Measurements from ENCODE around the gene P2RX5.
"Not testable (repeated sequence)": the region's sequence is repeated elsewhere in the genome, so short reads cannot be mapped to it uniquely, and the experiment has no call there.

Gene P2RX5

DNA sequence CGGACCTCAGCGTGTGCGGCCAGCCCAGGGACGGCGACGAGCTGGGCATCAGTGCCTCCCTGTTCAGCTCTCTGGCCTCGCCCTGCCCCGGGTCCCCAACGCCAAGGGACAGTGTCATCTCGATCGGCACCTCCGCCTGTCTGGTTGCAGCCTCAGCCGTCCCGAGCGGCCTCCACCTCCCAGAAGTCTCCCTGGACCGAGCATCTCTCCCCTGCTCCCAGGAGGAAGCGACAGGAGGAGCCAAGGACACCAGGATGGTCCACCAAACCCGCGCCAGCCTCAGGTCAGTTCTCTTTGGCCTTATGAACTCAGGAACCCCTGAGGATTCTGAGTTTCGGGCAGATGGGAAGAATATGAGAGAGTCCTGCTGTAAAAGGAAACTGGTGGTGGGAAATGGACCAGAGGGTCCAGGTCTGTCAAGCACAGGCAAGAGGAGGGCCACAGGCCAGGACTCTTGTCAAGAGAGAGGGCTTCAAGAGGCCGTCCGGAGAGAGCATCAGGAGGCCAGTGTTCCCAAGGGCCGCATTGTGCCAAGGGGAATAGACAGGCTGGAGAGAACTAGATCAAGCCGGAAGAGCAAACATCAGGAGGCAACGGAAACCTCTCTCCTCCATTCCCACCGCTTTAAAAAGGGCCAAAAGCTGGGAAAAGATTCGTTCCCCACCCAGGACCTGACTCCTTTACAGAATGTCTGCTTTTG is 28.6 kb upstream of the P2RX5 start:
- Mint-ChIP-seq H3K9me3 (no peaks in the 10 kb centered on the region), H3K27ac (no peak overlapping the region), H3K4me1 (ENCODE audit: low read depth in 2 of 2) (peaks cover 18 to 24% of the 10 kb centered on the region in 2 donors), H3K27me3 (no peaks in the 10 kb centered on the region), H3K4me3 (peak overlapping the region; percentile 69 to 87), H3K36me3 (ENCODE audit: insufficient read depth) (peaks cover 35% of the 10 kb centered on the region)
- DNase-seq, result no peak
- ATAC-seq (replicated peaks), result no peak

DNA sequence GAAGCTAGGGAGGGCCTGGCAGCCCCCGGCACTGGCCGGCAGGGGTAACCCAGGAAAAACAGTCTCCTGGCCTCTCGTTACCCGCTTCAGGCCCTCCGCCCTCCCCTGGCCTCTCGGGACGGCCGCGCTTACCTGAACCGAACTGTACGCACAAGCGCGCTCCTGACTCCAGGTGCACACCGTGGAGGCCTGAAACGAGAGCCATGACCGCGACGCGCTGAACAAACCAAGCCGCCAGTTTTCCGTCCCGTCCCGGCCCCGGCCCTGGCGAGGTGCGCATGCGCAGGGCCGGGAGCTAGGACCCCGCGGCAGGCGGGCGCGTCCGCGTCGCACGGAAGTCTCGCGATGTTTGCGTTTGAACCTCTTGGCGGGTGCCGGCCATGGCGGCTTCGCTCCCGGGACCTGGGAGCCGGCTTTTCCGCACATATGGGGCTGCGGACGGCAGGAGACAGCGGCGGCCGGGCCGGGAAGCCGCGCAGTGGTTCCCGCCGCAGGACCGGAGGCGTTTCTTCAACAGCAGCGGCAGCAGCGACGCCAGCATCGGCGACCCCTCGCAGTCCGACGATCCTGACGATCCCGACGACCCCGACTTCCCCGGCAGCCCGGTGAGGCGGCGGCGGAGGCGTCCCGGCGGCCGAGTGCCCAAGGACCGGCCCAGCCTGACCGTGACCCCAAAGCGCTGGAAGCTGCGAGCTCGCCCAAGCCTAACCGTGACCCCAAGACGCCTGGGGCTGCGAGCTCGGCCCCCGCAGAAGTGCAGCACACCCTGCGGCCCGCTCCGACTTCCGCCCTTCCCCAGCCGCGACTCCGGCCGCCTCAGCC is 27.8 kb upstream of the P2RX5 start, which contains the start of gene HASPIN:
TSS of gene HASPIN (plus strand) at position 348 of the 822 bp plus-strand sequence. CDS start at position 381, 33 bp downstream.
- H3K36me3 Mint-ChIP-seq (ENCODE audit: insufficient read depth), result peaks cover 39% of the 10 kb centered on the region
- no peaks in the 10 kb centered on the region for H3K27me3 Mint-ChIP-seq
- peak within 1 kb of the TSS; percentile 53 to 70 for H3K27ac Mint-ChIP-seq
- peaks cover 18 to 24% of the 10 kb centered on the region in 2 donors for H3K4me1 Mint-ChIP-seq (ENCODE audit: low read depth in 2 of 2)
- DNase-seq (peak; percentile 88 to 90 (median 90)), ATAC-seq (replicated peaks) (peak; percentile 95)
- peak within 1 kb of the TSS; percentile 69 to 87 for H3K4me3 Mint-ChIP-seq
- H3K9me3 Mint-ChIP-seq, result no peaks in the 10 kb centered on the region

DNA sequence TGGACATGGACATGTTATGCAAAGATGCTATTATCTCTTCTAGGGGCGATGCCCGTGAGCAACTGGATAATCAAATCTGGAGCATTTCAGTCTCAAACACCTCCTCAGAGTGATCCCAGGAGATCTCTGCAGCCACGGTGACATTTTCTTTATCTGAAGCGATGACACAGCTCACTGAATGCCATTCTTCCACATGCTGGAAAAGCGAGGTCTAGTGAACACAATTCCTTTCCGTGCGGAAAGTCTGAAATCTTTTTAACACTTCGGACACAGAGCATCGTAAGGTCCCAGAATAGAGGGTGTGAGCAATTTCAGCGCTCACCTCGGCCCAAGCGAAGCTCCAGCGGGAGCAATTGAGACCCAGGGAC is 27.2 kb upstream of the P2RX5 start:
- peak overlapping the region; percentile 69 to 87 for H3K4me3 Mint-ChIP-seq
- no peaks in the 10 kb centered on the region for H3K27me3 Mint-ChIP-seq
- H3K27ac Mint-ChIP-seq, result peak overlapping the region; percentile 53 to 70
- ATAC-seq (replicated peaks) (no peak), DNase-seq (no peak)
- H3K9me3 Mint-ChIP-seq, result no peaks in the 10 kb centered on the region
- H3K36me3 Mint-ChIP-seq (ENCODE audit: insufficient read depth), result peaks cover 44% of the 10 kb centered on the region
- H3K4me1 Mint-ChIP-seq (ENCODE audit: low read depth in 2 of 2), result peaks cover 18 to 24% of the 10 kb centered on the region in 2 donors

DNA sequence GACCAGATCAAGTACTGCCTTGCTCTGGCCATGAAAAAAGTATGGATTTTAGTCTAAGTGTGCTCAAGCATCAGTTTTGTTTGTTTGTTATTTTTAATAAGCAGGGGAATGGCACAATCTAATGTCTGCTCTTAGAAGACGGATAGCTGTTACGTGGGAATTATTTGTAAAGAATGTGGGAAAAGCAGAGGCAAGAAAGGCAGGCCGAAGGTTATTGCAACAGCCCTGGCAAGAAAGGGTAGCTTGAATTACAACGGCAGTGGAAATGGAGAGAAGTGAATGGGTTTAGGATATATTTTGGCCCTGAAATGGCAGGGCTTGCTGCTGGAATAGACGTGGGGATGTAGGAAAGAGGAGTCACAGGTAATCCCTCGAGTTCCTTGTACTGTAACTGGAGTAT is 26.8 kb upstream of the P2RX5 start:
- Mint-ChIP-seq H3K27me3 (no peaks in the 10 kb centered on the region), H3K9me3 (no peaks in the 10 kb centered on the region), H3K4me3 (peak overlapping the region; percentile 69 to 87), H3K4me1 (ENCODE audit: low read depth in 2 of 2) (peaks cover 20 to 25% of the 10 kb centered on the region in 2 donors), H3K27ac (peak overlapping the region; percentile 53 to 70), H3K36me3 (ENCODE audit: insufficient read depth) (peaks cover 49% of the 10 kb centered on the region)
- DNase-seq (no peak), ATAC-seq (replicated peaks) (no peak)

DNA sequence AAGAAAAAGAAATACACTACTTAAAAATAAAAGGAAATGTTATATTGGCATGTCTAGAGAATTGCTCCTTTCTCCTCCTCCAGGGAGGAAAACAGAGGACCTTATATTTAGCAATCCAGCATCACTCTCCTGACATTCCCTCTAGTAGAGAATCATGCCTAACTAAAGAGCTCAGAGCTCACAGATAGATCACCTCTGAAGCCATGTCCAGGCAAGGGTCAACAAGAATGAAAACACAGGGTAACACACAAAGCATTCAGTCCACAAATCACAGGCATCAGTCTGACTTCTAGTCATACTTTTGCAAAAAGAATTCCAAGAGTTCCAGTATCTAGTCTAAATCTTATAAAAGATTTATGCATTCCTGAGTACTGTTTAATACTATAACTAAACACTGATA is 23.3 kb upstream of the P2RX5 start:
- Mint-ChIP-seq H3K36me3 (ENCODE audit: insufficient read depth) (peaks cover 73% of the 10 kb centered on the region), H3K27me3 (no peaks in the 10 kb centered on the region), H3K4me3 (no peak overlapping the region), H3K27ac (no peak overlapping the region), H3K9me3 (no peaks in the 10 kb centered on the region), H3K4me1 (ENCODE audit: low read depth in 2 of 2) (peaks cover 20 to 31% of the 10 kb centered on the region in 2 donors)
- DNase-seq (no peak), ATAC-seq (replicated peaks) (no peak)

DNA sequence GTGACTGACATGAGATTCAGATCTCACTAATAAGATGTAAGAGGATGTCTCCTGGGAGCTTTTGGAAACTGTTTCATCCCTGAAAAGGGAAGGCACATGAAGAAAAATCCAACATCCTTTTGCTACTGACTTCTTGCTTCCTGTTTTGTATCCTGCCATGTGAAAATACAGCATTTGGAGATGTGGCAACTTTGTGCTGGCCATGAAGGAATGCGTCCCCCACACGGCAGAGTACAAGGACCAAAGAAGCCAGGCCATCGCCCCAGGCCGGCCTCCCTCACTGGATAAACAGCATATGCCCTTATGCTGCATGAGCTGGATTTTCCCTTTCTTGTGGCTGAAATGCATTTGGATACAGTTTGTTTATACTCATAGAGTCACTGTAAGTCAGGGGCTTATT is 22.2 kb upstream of the P2RX5 start:
- no peaks in the 10 kb centered on the region for H3K27me3 Mint-ChIP-seq
- DNase-seq (no peak), ATAC-seq (replicated peaks) (no peak)
- H3K9me3 Mint-ChIP-seq, result no peaks in the 10 kb centered on the region
- H3K4me1 Mint-ChIP-seq (ENCODE audit: low read depth in 2 of 2), result peaks cover 22 to 33% of the 10 kb centered on the region in 2 donors
- H3K4me3 Mint-ChIP-seq, result no peak overlapping the region
- no peak overlapping the region for H3K27ac Mint-ChIP-seq
- H3K36me3 Mint-ChIP-seq (ENCODE audit: insufficient read depth), result peaks cover 70% of the 10 kb centered on the region

DNA sequence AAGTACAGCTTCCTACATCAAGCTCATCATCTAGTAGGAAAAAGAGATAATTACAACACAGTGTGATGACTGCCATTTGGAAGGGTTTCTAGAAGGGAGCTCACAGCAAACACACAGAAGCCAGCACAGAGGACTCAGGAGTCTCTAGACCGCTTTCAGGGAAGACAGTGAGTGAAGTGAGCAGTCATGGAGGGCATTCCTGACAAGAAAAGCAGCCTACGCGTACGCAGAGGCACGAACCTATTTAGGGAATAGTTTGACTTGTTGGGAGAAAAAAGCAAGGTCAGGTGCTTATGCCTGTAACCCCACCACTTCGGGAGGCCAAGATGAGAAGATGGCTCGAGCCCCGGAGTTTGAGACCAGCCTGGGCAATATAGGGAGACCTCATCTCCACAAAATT is 19.3 kb upstream of the P2RX5 start:
- H3K36me3 Mint-ChIP-seq (ENCODE audit: insufficient read depth), result peaks cover 56% of the 10 kb centered on the region
- peaks cover 29 to 32% of the 10 kb centered on the region in 2 donors for H3K4me1 Mint-ChIP-seq (ENCODE audit: low read depth in 2 of 2)
- H3K4me3 Mint-ChIP-seq, result peak overlapping the region in 1 of 2 donors; percentile 18
- no peaks in the 10 kb centered on the region for H3K27me3 Mint-ChIP-seq
- H3K27ac Mint-ChIP-seq, result no peak overlapping the region
- DNase-seq (no peak), ATAC-seq (replicated peaks) (no peak)
- no peaks in the 10 kb centered on the region for H3K9me3 Mint-ChIP-seq

DNA sequence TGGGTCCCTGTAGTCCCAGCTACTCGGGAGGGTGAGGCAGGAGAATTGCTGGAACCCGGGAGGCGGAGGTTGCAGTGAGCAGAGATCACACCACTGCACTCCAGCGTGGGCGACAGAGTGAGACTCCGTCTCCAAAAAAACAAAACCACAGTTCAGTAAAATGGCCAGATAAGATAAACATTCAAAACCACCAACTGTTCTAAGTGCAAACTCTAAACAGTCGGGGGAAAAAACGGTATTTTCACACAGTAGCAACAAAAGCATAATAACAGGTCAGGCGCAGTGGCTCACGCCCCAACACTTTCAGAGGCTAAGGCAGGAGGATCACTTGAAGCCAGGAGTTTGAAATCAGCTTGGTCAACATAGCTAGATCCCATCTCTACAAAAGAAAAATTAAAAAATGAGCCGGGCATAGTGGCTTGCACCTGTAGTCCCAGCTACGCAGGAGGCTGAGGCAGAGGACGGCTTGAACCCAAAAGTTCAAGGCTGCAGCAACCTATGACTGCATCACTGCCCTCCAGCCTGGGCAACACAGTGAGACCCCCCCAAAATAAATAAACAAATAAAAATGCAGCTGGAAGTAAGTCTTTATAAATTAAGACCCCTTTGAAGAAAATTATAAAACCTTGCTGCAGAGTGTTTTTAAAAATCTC is 17.0 kb upstream of the P2RX5 start:
- H3K36me3 Mint-ChIP-seq (ENCODE audit: insufficient read depth), result peaks cover 38% of the 10 kb centered on the region
- H3K27me3 Mint-ChIP-seq, result no peaks in the 10 kb centered on the region
- peak; percentile 5 for ATAC-seq (replicated peaks)
- H3K27ac Mint-ChIP-seq, result peak overlapping the region; percentile 62 to 75
- H3K9me3 Mint-ChIP-seq, result no peaks in the 10 kb centered on the region
- peak overlapping the region; percentile 59 to 71 for H3K4me3 Mint-ChIP-seq
- H3K4me1 Mint-ChIP-seq (ENCODE audit: low read depth in 2 of 2), result peaks cover 31 to 34% of the 10 kb centered on the region in 2 donors
- DNase-seq, result peak in 1 of 3 experiments; percentile 21

DNA sequence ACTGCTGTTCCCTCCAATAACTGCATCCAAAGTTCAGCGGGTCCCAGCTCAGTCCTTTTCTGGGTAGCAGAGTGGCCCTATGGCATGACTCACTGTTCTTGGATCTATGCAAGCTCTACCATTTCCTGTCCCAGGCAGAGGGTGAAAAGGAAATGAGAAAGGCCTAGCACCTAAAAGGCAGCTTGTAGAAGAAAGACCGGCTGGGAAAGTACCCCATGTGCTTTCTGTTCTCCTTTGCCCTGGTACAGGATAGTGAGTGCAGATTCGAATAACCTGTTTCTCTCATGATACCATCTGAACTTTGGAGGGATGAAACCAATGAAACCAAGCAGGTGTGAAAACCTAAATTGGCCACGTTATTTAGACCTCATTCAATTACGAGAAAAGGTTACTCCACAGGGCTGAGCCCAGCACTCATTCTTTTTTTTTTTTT is 15.0 kb upstream of the P2RX5 start:
- peak overlapping the region; percentile 60 to 64 for H3K4me3 Mint-ChIP-seq
- H3K4me1 Mint-ChIP-seq (ENCODE audit: low read depth in 2 of 2), result peaks cover 28 to 29% of the 10 kb centered on the region in 2 donors

DNA sequence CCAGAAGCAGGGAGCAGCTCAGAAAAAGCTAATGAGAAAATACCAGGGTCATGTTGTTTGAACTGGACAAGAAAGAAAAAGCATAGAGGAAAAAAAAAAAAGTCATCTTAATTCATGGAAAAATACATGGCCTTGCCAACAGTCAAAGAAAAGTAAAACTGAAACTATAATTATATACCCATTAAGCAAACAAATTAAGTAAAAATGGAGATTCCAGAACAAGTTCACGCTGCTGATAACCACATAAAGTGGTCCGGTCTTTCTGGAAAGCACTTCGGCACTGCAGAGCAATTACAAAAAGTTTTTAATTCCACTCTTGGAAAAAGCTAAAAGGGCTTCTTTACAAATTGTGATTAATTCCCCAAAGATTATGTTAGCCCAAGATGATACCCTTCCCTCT is 12.4 kb upstream of the P2RX5 start:
- ATAC-seq (replicated peaks) (no peak), DNase-seq (no peak)
- Mint-ChIP-seq H3K36me3 (ENCODE audit: insufficient read depth) (peaks cover 11% of the 10 kb centered on the region), H3K9me3 (no peaks in the 10 kb centered on the region), H3K27ac (no peak overlapping the region), H3K27me3 (no peaks in the 10 kb centered on the region), H3K4me1 (ENCODE audit: low read depth in 2 of 2) (peaks cover 24 to 26% of the 10 kb centered on the region in 2 donors), H3K4me3 (no peak overlapping the region)

More for the DNA sequence above, 15.0 kb upstream of the P2RX5 start:
- Mint-ChIP-seq H3K27ac (peak overlapping the region; percentile 62 to 75), H3K36me3 (ENCODE audit: insufficient read depth) (peaks cover 25% of the 10 kb centered on the region), H3K9me3 (no peaks in the 10 kb centered on the region), H3K27me3 (no peaks in the 10 kb centered on the region)
- ATAC-seq (replicated peaks), result peak; percentile 94
- DNase-seq, result peak; percentile 65 to 72 (median 70)

DNA sequence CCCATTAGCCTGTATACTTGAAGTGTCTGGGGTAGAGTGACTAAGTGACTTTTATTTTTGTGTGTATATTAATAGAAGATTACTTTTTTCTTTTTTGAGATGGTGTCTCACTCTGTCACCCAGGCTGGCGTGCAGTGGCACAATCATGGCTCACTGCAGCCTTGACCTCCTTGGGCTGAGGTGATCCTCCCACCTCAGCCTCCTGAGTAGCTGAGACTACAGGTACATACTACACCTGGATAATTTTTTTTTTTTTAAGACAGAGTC is 9.7 kb upstream of the P2RX5 start:
- ATAC-seq (replicated peaks); H3K4me3 Mint-ChIP-seq; DNase-seq; H3K27ac Mint-ChIP-seq; H3K4me1 Mint-ChIP-seq (ENCODE audit: low read depth in 2 of 2); H3K9me3 Mint-ChIP-seq; H3K36me3 Mint-ChIP-seq (ENCODE audit: insufficient read depth); H3K27me3 Mint-ChIP-seq: not testable (repeated sequence)

DNA sequence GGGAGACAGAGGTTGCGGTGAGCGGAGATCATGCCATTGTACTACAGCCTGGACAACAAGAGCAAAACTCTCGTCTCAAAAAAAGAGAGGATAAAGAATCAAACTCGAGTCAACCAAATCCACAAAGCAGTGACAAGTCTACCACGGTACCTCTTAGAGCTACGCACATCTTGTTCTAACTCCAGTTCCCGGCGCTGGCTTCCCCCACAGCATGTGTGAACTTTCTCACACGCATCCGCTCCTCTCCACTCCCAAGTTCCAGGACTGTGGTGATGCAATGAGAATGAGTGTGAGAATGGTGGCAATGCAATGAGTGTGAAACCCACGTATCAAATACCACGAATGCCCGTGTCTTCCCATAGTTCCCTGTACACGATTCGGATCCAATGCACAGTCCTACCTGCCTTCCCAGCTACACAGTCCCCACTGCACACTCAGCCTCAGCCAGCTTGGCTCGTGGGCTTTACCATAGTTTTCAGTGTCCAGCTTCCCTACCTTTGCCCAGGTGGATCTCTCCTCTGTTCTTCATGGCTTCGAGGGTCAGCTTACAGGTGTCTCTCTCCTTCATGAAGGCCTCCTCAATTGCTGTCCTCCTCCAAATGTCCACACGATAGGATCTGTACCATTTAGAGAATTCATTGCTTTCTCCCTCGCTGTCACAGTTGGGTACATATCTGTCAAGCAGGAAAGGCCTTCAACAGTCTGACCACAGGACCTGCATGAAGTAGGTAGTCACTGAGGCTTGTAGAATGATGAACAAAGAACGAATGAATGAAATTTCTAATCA is 9.2 kb upstream of the P2RX5 start:
- no peaks in the 10 kb centered on the region for H3K27me3 Mint-ChIP-seq
- peak overlapping the region in 1 of 2 donors; percentile 67 for H3K27ac Mint-ChIP-seq
- H3K4me1 Mint-ChIP-seq (ENCODE audit: low read depth in 2 of 2), result peaks cover 3 to 9% of the 10 kb centered on the region in 2 donors
- H3K4me3 Mint-ChIP-seq, result no peak overlapping the region
- peaks cover 6% of the 10 kb centered on the region for H3K36me3 Mint-ChIP-seq (ENCODE audit: insufficient read depth)
- DNase-seq (no peak), ATAC-seq (replicated peaks) (no peak)
- no peaks in the 10 kb centered on the region for H3K9me3 Mint-ChIP-seq

DNA sequence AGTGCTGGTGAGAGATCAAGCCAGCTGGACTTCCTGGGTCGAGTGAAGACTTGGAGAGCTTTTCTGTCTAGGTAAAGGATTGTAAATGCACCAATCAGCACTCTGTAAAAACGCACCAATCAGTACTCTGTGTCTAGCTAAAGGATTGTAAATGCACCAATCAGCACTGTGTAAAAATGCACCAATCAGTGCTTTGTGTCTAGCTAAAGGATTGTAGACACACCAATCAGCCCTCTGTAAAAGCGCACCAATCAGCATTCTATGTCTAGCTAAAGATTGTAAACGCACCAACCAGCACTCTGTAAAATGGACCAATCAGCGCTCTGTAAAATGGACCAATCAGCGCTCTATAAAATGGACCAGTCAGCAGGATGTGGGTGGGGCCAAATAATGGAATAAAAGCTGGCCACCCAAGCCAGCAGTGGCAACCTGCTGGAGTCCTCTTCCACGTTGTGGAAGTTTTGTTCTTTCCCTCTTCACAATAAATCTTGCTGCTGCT is 6.1 kb upstream of the P2RX5 start:
- H3K4me1 Mint-ChIP-seq (ENCODE audit: low read depth in 2 of 2), result not testable (repeated sequence)

More for the DNA sequence above, 6.1 kb upstream of the P2RX5 start:
- H3K9me3 Mint-ChIP-seq; DNase-seq; H3K27me3 Mint-ChIP-seq; H3K27ac Mint-ChIP-seq; H3K4me3 Mint-ChIP-seq; ATAC-seq (replicated peaks); H3K36me3 Mint-ChIP-seq (ENCODE audit: insufficient read depth): not testable (repeated sequence)

Measured in effector memory CD8-positive, alpha-beta T cell (primary cell).